ENCODE results near the gene BAG5.

DNA sequence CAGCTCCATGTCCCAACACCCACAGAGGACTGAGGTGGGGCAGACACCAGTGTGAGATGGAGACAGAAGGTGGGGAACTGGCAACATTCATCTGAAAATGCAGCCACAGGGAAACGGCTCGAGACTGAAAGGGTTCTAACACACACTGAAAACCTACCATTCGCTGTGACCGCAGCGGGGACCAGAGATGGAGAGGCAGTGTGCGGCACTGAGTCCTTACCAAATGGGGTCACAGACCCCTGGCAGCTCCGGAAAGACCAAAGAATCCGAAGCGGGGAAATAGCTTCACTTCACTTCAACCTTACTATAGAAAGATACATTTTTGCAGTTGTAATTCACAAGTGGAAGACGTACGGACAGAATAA is 9.6 kb downstream of the BAG5 start:
- TF ChIP-seq, protein P1, sequence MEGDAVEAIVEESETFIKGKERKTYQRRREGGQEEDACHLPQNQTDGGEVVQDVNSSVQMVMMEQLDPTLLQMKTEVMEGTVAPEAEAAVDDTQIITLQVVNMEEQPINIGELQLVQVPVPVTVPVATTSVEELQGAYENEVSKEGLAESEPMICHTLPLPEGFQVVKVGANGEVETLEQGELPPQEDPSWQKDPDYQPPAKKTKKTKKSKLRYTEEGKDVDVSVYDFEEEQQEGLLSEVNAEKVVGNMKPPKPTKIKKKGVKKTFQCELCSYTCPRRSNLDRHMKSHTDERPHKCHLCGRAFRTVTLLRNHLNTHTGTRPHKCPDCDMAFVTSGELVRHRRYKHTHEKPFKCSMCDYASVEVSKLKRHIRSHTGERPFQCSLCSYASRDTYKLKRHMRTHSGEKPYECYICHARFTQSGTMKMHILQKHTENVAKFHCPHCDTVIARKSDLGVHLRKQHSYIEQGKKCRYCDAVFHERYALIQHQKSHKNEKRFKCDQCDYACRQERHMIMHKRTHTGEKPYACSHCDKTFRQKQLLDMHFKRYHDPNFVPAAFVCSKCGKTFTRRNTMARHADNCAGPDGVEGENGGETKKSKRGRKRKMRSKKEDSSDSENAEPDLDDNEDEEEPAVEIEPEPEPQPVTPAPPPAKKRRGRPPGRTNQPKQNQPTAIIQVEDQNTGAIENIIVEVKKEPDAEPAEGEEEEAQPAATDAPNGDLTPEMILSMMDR (IDR thresholded peaks at IDR 0.05; ENCODE audit: low read depth, low read length): no peak
- TF ChIP-seq EZH2phosphoT487 (IDR thresholded peaks at IDR 0.05; ENCODE audit: low read depth): no peak

All from OCI-LY3 (cell line).